ENCODE measurements around the gene PIGZ.

Gene PIGZ

GRCh38 chr3:196902296-196902695 lies 66.3 kb downstream of the PIGZ start:
- DNase-seq = no peak

DNA sequence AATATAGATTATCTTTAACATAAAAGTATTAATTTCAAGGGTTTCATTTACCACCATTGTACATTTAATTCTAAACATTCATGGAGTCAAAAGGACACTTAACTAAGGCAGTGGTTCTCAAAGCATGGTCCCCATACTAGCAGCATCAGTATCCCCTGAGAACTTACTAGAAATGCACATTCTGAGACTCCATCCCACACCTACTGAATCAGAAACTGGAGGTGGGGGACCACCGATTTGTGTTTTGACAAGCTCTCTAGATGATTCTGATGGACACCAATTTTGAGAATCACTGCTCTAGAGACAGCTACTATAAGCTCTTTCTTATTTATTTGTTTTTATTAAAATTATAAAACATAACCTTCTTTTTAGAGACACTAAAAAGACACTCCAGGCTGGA lies 66.9 kb downstream of the PIGZ start:
- DNase-seq = no peak
